Parathyroid adenoma (tissue), 2 donors: ENCODE results near the gene GPRASP1.
"Not testable (repeated sequence)": the region's sequence is repeated elsewhere in the genome, so short reads cannot be mapped to it uniquely, and the experiment has no call there.

Experiments
- H2AFZ ChIP-seq: fragments of 300-600 bp; sonication (generic); one replicate; pipeline ENCODE4 v1.7.0; 2017; ENCODE audit warnings: antibody characterized with exemption, mild to moderate bottlenecking
- H3K27ac ChIP-seq: fragments of 300-600 bp; sonication (generic); one replicate; pipeline ENCODE4 v1.7.0; 2017
- H3K27me3 ChIP-seq: fragments of 300-600 bp; sonication (generic); one replicate; pipeline ENCODE4 v1.7.0; 2017; ENCODE audit warnings: low read length; ENCODE audit not compliant: control insufficient read depth, insufficient read depth
- H3K36me3 ChIP-seq: fragments of 300-600 bp; sonication (generic); one replicate; pipeline ENCODE4 v1.7.0; 2017; ENCODE audit warnings: low read length; ENCODE audit not compliant: control insufficient read depth, insufficient read depth
- H3K4me1 ChIP-seq: fragments of 300-600 bp; sonication (generic); one replicate; pipeline ENCODE4 v1.7.0; 2017; ENCODE audit warnings: control low read depth
- H3K4me2 ChIP-seq: fragments of 300-600 bp; sonication (generic); one replicate; pipeline ENCODE4 v1.7.0; 2017; ENCODE audit warnings: low read length
- H3K4me3 ChIP-seq: fragments of 300-600 bp; sonication (generic); one replicate; pipeline ENCODE4 v1.7.0; 2017; ENCODE audit warnings: low read depth, low read length
- H3K79me2 ChIP-seq: fragments of 300-600 bp; sonication (generic); one replicate; pipeline ENCODE4 v1.7.0; 2017; ENCODE audit warnings: control low read depth
- H3K9ac ChIP-seq: fragments of 300-600 bp; sonication (generic); one replicate; pipeline ENCODE4 v1.7.0; 2017; ENCODE audit warnings: mild to moderate bottlenecking
- H3K9me3 ChIP-seq: fragments of 300-600 bp; sonication (generic); one replicate; pipeline ENCODE4 v1.7.0; 2017; ENCODE audit warnings: low read length; ENCODE audit not compliant: control insufficient read depth
- TF ChIP-seq, protein P1 (sequence below): fragments of 300-600 bp; sonication (generic); IDR thresholded peaks from one replicate; pipeline ENCODE4 v1.7.0; 2017; ENCODE audit warnings: antibody characterized with exemption, mild to moderate bottlenecking
- donor health status: primary hyperparathyroidism.

Gene GPRASP1

DNA sequence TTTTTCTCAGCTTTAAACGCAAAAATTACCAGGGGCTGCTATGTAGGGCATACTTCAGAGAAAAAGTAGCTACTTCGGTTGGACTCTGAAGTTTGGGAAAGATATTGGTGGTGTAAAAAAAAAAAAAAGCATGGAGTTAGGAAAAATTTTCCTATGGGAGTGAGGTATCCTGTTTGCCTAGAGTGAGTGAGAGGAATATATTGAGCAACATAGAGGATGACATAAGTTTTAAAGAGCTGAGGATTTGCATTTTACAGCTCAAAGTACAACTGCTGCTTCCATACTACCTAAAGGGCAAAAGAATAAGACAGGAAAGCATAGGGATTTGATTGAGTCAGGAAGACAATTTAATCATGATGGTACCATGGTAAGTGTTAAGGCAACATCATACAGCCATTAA lies 7.3 kb downstream of the GPRASP1 start:
- no peak overlapping the region for H2AFZ ChIP-seq
- no peaks in the 10 kb centered on the region for H3K36me3 ChIP-seq
- peak overlapping the region; percentile 70 for H3K4me3 ChIP-seq
- H3K9me3 ChIP-seq, result no peaks in the 10 kb centered on the region
- no peaks in the 10 kb centered on the region for H3K4me1 ChIP-seq
- H3K79me2 ChIP-seq, result peaks cover 24% of the 10 kb centered on the region
- H3K9ac ChIP-seq, result no peak overlapping the region
- TF ChIP-seq, protein P1, sequence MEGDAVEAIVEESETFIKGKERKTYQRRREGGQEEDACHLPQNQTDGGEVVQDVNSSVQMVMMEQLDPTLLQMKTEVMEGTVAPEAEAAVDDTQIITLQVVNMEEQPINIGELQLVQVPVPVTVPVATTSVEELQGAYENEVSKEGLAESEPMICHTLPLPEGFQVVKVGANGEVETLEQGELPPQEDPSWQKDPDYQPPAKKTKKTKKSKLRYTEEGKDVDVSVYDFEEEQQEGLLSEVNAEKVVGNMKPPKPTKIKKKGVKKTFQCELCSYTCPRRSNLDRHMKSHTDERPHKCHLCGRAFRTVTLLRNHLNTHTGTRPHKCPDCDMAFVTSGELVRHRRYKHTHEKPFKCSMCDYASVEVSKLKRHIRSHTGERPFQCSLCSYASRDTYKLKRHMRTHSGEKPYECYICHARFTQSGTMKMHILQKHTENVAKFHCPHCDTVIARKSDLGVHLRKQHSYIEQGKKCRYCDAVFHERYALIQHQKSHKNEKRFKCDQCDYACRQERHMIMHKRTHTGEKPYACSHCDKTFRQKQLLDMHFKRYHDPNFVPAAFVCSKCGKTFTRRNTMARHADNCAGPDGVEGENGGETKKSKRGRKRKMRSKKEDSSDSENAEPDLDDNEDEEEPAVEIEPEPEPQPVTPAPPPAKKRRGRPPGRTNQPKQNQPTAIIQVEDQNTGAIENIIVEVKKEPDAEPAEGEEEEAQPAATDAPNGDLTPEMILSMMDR, result no peak
- no peaks in the 10 kb centered on the region for H3K27me3 ChIP-seq
- no peak overlapping the region for H3K27ac ChIP-seq
- no peak overlapping the region for H3K4me2 ChIP-seq

DNA sequence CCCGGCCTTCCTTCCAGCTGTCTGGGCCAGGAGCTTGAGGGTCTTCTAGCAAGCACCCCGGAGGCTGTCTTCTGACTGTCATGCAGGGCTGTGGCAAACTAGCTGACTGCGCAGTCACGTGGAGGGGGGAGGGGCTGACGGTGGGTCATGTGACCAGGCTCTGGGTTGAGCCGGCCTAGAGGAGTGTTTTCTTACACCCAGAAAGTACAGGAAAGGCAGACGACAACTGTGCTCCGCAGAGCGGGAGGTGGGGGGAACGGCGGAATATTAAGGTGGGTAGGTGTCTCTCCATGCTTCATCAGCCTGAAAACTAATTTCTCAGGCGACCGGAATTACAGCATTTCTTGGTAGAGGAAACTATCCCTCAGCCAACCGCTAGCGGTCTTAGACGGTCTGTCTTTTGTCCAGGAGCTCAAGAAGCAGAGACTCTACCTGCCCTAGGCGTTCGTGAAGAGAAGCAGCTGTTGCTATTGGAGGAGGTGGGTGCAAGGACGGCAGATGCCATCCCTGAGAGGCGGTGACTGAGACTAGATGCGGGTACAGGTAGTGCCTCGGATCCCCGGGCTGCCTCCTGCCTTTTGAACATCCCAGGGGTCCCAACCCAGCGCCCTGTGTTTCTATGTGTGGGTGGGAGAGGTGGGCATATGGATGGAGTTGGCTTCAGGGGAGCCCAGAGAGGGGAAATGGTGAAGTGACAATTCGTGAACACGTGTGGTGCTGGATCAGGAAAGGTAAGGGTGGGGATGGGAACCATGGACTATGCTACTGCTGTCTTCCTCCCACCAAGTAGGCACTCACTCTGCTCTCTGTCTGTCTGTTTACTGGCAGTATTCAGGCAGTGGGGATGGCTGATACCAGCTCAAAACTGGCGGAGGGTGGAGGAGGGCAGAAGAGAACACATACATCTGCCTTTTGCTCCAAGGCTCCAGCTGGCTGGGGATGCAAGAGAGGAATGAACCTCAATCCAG lies 8.8 kb downstream of the GPRASP1 start:
- H3K27ac ChIP-seq, result peak overlapping the region; percentile 69
- TF ChIP-seq, protein P1, result no peak
- peaks cover 12% of the 10 kb centered on the region for H3K79me2 ChIP-seq
- H3K4me2 ChIP-seq, result peak overlapping the region; percentile 69
- no peaks in the 10 kb centered on the region for H3K27me3 ChIP-seq
- H3K9me3 ChIP-seq, result no peaks in the 10 kb centered on the region
- H3K36me3 ChIP-seq, result no peaks in the 10 kb centered on the region
- peak overlapping the region; percentile 70 for H3K4me3 ChIP-seq
- H2AFZ ChIP-seq, result peak overlapping the region; percentile 68
- H3K9ac ChIP-seq, result no peak overlapping the region
- no peaks in the 10 kb centered on the region for H3K4me1 ChIP-seq

DNA sequence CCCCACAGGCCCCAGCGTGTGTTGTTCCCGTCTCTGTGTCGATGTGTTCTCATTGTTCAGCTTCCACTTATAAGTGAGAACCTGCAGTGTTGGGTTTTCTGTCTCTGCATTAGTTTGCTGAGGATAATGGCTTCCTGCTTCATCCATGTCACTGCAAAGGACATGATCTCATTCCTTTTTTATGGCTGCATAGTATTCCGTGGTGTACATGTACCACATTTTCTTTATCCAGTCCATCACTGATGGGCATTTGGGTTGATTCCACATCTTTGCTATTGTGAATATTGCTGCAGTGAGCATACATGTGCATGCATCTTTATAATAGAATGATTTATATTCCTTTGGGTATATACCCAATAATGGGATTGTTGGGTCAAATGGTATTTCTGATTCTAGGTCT lies 12.5 kb downstream of the GPRASP1 start:
- H3K9me3 ChIP-seq, H3K4me3 ChIP-seq, H3K27ac ChIP-seq, H2AFZ ChIP-seq, H3K4me1 ChIP-seq, H3K4me2 ChIP-seq, H3K9ac ChIP-seq, H3K36me3 ChIP-seq, H3K27me3 ChIP-seq: not testable (repeated sequence)
- peaks cover 14% of the 10 kb centered on the region for H3K79me2 ChIP-seq

DNA sequence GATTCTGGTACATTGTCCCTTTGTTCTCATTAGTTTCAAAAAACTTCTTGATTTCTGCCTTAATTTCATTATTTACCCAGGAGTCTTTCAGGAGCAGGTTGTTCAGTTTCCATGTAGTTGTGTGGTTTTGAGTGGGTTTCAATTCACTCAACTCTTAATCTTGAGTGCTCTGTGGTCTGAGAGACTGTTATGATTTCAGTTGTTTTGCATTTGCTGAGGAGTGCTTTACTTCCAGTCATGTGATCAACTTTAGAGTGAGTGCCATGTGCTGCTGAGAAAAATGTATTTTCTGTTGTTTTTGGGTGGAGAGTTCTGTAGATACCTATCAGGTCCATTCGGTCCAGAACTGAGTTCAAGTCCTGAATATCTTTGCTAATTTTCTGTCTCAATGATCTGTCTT lies 15.8 kb downstream of the GPRASP1 start:
- not testable (repeated sequence) for H2AFZ ChIP-seq, H3K4me1 ChIP-seq, H3K36me3 ChIP-seq, H3K4me3 ChIP-seq, H3K9ac ChIP-seq, H3K27ac ChIP-seq, H3K9me3 ChIP-seq, H3K27me3 ChIP-seq, H3K4me2 ChIP-seq
- H3K79me2 ChIP-seq, result peaks cover 16% of the 10 kb centered on the region

DNA sequence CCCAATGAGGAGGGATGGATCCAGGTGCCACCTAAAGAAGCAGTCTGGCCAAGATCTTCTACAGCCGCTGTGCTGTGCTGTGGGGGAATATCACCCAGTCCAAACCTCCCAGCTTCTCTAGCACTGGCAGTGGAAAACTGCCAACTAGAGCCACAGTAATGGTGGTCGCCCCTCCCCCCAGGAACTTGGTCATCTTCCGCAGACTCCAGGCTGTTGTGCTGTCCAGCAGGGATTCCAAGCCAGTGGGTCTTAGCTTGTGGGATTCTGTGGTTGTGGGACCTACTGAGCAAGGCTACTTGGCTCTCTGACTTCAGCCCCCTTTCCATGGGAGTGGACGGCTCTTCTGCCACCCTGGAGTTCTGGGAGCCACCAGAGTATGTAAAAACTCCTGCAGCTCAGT lies 18.2 kb downstream of the GPRASP1 start:
- Histone ChIP-seq H3K9ac (no peak overlapping the region), H3K27ac (no peak overlapping the region), H2AFZ (no peak overlapping the region), H3K79me2 (peaks cover 17% of the 10 kb centered on the region), H3K4me2 (no peak overlapping the region), H3K27me3 (no peaks in the 10 kb centered on the region), H3K4me3 (no peak overlapping the region), H3K4me1 (no peaks in the 10 kb centered on the region), H3K9me3 (no peaks in the 10 kb centered on the region), H3K36me3 (no peaks in the 10 kb centered on the region)
- TF ChIP-seq, protein P1, result no peak
